Endodermal cell (in vitro differentiated cells): ENCODE data around the gene PLCB4. TPM values are rescaled to one million over a fixed set of nuclear protein-coding genes. Genes with fewer than 3 reads are reported as not detected.

Source experiments
- DNase-seq: peaks from one replicate; pipeline ENCODE4 v3.0.0-alpha.2; 2017
- H3K27ac ChIP-seq: 2 replicates; pipeline ENCODE4 v1.5.1; 2013; ENCODE audit warnings: mild to moderate bottlenecking, low read depth, low read length, moderate library complexity
- H3K27me3 ChIP-seq: 2 replicates; pipeline ENCODE4 v1.6.1; 2013; ENCODE audit warnings: mild to moderate bottlenecking, low read length, moderate library complexity; ENCODE audit not compliant: insufficient read depth, control insufficient read depth, poor library complexity, severe bottlenecking
- H3K36me3 ChIP-seq: 2 replicates; pipeline ENCODE4 v1.7.0; 2013; ENCODE audit warnings: mild to moderate bottlenecking, low read length, moderate library complexity; ENCODE audit not compliant: control insufficient read depth, insufficient read depth
- H3K4me1 ChIP-seq: one replicate; pipeline ENCODE4 v1.7.0; 2013; ENCODE audit warnings: low read length; ENCODE audit not compliant: control insufficient read depth, insufficient read depth
- H3K4me3 ChIP-seq: 2 replicates; pipeline ENCODE4 v1.5.1; 2013; ENCODE audit warnings: mild to moderate bottlenecking, low read length, moderate library complexity
- H3K9ac ChIP-seq: 2 replicates; pipeline ENCODE4 v1.6.1; 2013; ENCODE audit warnings: mild to moderate bottlenecking, low read length, moderate library complexity; ENCODE audit not compliant: poor library complexity, severe bottlenecking; ENCODE audit errors: extremely low read depth
- H3K9me3 ChIP-seq: 2 replicates; pipeline ENCODE4 v1.6.1; 2013; ENCODE audit warnings: mild to moderate bottlenecking, low read length, moderate library complexity; ENCODE audit not compliant: control insufficient read depth
- H3K27ac Mint-ChIP-seq: 2 replicates; pipeline ENCODE4 v1.8.0; 2020; ENCODE audit warnings: mixed read lengths
- H3K27me3 Mint-ChIP-seq: 2 replicates; pipeline ENCODE4 v1.8.0; 2021; ENCODE audit warnings: mild to moderate bottlenecking, mixed read lengths; ENCODE audit not compliant: insufficient read depth
- H3K36me3 Mint-ChIP-seq: 2 replicates; pipeline ENCODE4 v1.8.0; 2020; ENCODE audit warnings: low read depth, mixed read lengths
- H3K4me1 Mint-ChIP-seq: 2 replicates; pipeline ENCODE4 v1.8.0; 2020; ENCODE audit warnings: mixed read lengths
- H3K4me3 Mint-ChIP-seq: 2 replicates; pipeline ENCODE4 v1.8.0; 2020; ENCODE audit warnings: mild to moderate bottlenecking, moderate library complexity, mixed read lengths
- H3K9me3 Mint-ChIP-seq: 2 replicates; pipeline ENCODE4 v1.8.0; 2020; ENCODE audit warnings: mild to moderate bottlenecking, mixed read lengths
- WGBS, 2 experiments: methylation state at CpG; one replicate each; pipeline versions ENCODE4 v1.1.5 to v1.1.7; 2013; ENCODE audit warnings: missing lambda C conversion rate in 2 of 2, mixed read lengths in 1 of 2; ENCODE audit not compliant: insufficient coverage in 1 of 2, insufficient read length in 1 of 2; 5-methylcytosine and 5-hydroxymethylcytosine counted together
- total RNA-seq, 2 donors: library from RNA; stranded (reverse); fragmentation: NEBNext Ultra II Directional in 1 of 2; extraction: Animal tissue kit (Norgen Biotek cat#: 25700) in 1 of 2; gene quantifications; 2 replicates in 1 of 2; 3 replicates in 1 of 2; pipeline ENCODE4 v1.2.1, GENCODE V29; 2021
- TF ChIP-seq, protein P1 (sequence below): fragments of 200-600 bp; sonication (generic); conservative IDR thresholded peaks from 2 replicates; pipeline ENCODE4 v1.5.0; 2021; ENCODE audit warnings: antibody characterized with exemption, mild to moderate bottlenecking

The PLCB4 gene
- total RNA-seq, 2 donors from 2014 or later = 14.4 to 14.6 TPM

DNA sequence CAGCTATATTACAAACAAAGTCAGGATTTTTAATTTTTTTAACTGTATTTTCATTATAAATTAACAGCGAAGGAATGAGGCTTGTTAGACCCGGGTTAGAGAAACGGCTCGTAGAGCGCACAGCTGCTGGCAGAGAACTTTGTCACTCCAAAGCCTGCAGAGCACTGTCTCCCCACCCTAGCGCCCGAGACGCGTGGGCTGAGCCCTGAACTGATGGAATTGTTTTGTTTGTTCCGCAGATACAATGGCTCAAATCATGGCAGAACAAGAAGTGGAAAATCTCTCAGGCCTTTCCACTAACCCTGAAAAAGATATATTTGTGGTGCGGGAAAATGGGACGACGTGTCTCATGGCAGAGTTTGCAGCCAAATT is 446.3 kb downstream of the PLCB4 start:
- Histone ChIP-seq H3K4me3 (peak overlapping the region; percentile 79), H3K9ac (no peak overlapping the region), H3K36me3 (no peaks in the 10 kb centered on the region), H3K27me3 (peaks cover 86% of the 10 kb centered on the region), H3K4me1 (peaks cover 11% of the 10 kb centered on the region), H3K27ac (no peak overlapping the region), H3K9me3 (no peaks in the 10 kb centered on the region)
- no peaks in the 10 kb centered on the region for H3K9me3 Mint-ChIP-seq
- peaks cover 91% of the 10 kb centered on the region for H3K27me3 Mint-ChIP-seq
- no peak for DNase-seq
- peak overlapping the region; percentile 60 for H3K4me3 Mint-ChIP-seq
- 18 to 19% methylated on average over 9 to 13 of the region's 13 CpGs for WGBS, 2 experiments
- no peak overlapping the region for H3K27ac Mint-ChIP-seq
- peaks cover 20% of the 10 kb centered on the region for H3K4me1 Mint-ChIP-seq
- TF ChIP-seq, protein P1, sequence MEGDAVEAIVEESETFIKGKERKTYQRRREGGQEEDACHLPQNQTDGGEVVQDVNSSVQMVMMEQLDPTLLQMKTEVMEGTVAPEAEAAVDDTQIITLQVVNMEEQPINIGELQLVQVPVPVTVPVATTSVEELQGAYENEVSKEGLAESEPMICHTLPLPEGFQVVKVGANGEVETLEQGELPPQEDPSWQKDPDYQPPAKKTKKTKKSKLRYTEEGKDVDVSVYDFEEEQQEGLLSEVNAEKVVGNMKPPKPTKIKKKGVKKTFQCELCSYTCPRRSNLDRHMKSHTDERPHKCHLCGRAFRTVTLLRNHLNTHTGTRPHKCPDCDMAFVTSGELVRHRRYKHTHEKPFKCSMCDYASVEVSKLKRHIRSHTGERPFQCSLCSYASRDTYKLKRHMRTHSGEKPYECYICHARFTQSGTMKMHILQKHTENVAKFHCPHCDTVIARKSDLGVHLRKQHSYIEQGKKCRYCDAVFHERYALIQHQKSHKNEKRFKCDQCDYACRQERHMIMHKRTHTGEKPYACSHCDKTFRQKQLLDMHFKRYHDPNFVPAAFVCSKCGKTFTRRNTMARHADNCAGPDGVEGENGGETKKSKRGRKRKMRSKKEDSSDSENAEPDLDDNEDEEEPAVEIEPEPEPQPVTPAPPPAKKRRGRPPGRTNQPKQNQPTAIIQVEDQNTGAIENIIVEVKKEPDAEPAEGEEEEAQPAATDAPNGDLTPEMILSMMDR = no peak
- no peaks in the 10 kb centered on the region for H3K36me3 Mint-ChIP-seq

DNA sequence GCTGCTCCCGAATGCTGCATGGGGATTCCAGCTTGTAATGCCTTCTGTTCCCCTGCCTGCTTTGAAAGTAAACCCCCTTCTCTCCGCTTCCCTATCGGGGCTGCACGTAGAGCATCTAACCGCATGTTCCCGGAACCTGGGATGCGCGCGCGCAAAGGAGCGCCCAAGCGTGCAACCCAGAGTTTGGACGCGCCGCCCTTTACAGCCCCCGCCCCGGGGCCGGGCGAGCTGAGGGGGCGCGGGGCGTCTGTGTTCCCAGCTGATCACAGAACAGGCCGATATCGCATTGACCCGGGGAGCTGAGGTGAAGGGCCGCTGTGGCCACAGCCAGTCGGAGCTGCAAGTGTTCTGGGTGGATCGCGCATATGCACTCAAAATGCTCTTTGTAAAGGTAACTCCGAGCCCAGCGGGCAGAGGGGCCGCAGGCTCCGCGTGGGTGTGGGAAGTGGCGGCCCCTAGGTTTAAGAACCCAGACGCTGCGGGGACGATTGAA is 446.9 kb downstream of the PLCB4 start:
- Histone ChIP-seq H3K36me3 (no peaks in the 10 kb centered on the region), H3K4me1 (peaks cover 11% of the 10 kb centered on the region), H3K27me3 (peaks cover 81% of the 10 kb centered on the region), H3K27ac (no peak overlapping the region), H3K9ac (no peak overlapping the region), H3K9me3 (no peaks in the 10 kb centered on the region), H3K4me3 (peak overlapping the region; percentile 79)
- no peaks in the 10 kb centered on the region for H3K9me3 Mint-ChIP-seq
- H3K27me3 Mint-ChIP-seq = peaks cover 91% of the 10 kb centered on the region
- H3K36me3 Mint-ChIP-seq = no peaks in the 10 kb centered on the region
- 4% methylated on average over 19 to 38 of the region's 38 CpGs for WGBS, 2 experiments
- no peak overlapping the region for H3K27ac Mint-ChIP-seq
- peak overlapping the region; percentile 60 for H3K4me3 Mint-ChIP-seq
- peak; percentile 79 for DNase-seq
- H3K4me1 Mint-ChIP-seq = peaks cover 20% of the 10 kb centered on the region
- TF ChIP-seq, protein P1 = no peak

DNA sequence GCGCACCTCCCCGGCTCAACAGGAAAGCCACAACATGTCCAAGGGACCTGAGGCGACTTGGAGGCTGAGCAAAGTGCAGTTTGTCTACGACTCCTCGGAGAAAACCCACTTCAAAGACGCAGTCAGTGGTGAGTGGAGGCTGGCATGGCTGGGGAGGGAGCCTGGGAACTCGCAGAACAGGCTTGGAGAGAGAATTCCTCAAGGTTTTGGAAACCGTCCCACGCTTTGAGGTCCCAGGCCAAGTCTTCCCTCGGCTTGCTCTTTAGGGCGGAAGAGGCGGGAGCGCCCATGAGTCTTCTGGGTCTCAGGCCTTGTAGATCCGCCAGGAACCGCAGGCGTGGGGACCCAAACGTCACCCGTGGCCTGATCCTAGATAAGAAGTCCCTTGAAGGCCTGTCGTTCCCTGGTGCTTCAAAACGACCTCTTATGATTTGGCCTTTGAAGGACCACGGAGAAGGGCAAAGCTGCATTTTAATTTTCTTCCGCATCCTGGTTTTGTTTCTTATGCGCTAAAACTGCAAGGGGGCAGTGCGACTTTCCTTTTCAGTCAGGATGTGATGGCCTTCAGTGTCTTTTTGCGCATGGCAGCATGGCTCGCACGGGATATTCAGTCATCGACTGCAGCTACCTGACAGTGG is 447.5 kb downstream of the PLCB4 start:
- H3K4me3 Mint-ChIP-seq = peak overlapping the region; percentile 60
- WGBS, 2 experiments = 21 to 40% methylated on average over 28 of the region's 28 CpGs
- DNase-seq = no peak
- no peaks in the 10 kb centered on the region for H3K9me3 Mint-ChIP-seq
- TF ChIP-seq, protein P1 = no peak
- Histone ChIP-seq H3K4me3 (peak overlapping the region; percentile 79), H3K9ac (no peak overlapping the region), H3K27me3 (peaks cover 75% of the 10 kb centered on the region), H3K9me3 (no peaks in the 10 kb centered on the region), H3K4me1 (peaks cover 11% of the 10 kb centered on the region), H3K27ac (no peak overlapping the region), H3K36me3 (no peaks in the 10 kb centered on the region)
- no peak overlapping the region for H3K27ac Mint-ChIP-seq
- no peaks in the 10 kb centered on the region for H3K36me3 Mint-ChIP-seq
- H3K27me3 Mint-ChIP-seq = peaks cover 89% of the 10 kb centered on the region
- peaks cover 20% of the 10 kb centered on the region for H3K4me1 Mint-ChIP-seq
